Glutamatergic neuron (in vitro differentiated cells): ENCODE results near the gene KRTAP10-8. TPM values are rescaled to one million over a fixed set of nuclear protein-coding genes. Genes with fewer than 3 reads are reported as not detected.

Experiments used
- DNase-seq: peaks from one replicate; pipeline ENCODE4 v3.0.0; 2022
- H3K27ac Mint-ChIP-seq: one replicate; pipeline ENCODE4 v1.8.0; 2020; ENCODE audit warnings: mild to moderate bottlenecking, mixed read lengths, inconsistent platforms; ENCODE audit not compliant: unreplicated experiment
- H3K27me3 Mint-ChIP-seq: one replicate; pipeline ENCODE4 v1.8.0; 2020; ENCODE audit warnings: mild to moderate bottlenecking, moderate library complexity, mixed read lengths, inconsistent platforms; ENCODE audit not compliant: unreplicated experiment
- H3K36me3 Mint-ChIP-seq: one replicate; pipeline ENCODE4 v1.8.0; 2020; ENCODE audit warnings: mild to moderate bottlenecking, mixed read lengths, inconsistent platforms; ENCODE audit not compliant: unreplicated experiment
- H3K4me1 Mint-ChIP-seq: one replicate; pipeline ENCODE4 v1.8.0; 2020; ENCODE audit warnings: mild to moderate bottlenecking, low read depth, mixed read lengths, inconsistent platforms; ENCODE audit not compliant: unreplicated experiment
- H3K4me3 Mint-ChIP-seq: one replicate; pipeline ENCODE4 v1.8.0; 2020; ENCODE audit warnings: mild to moderate bottlenecking, mixed read lengths, inconsistent platforms; ENCODE audit not compliant: unreplicated experiment
- H3K9me3 Mint-ChIP-seq: one replicate; pipeline ENCODE4 v1.8.0; 2020; ENCODE audit warnings: mild to moderate bottlenecking, moderate library complexity, mixed read lengths, inconsistent platforms; ENCODE audit not compliant: unreplicated experiment
- CTCF ChIP-seq: fragments of 200-600 bp; sonication (generic); IDR thresholded peaks from one replicate; pipeline ENCODE4 v1.5.0; 2021; ENCODE audit not compliant: partially characterized antibody, unreplicated experiment
- total RNA-seq: library from RNA; stranded (reverse); fragmentation: NEBNext Ultra II Directional; extraction: Animal tissue kit (Norgen Biotek cat#: 25700); gene quantifications from one replicate; pipeline ENCODE4 v1.2.1, GENCODE V29; 2021; ENCODE audit not compliant: unreplicated experiment

KRTAP10-8 gene
- total RNA-seq, 1 donor from 2014 or later: not detected

- Mint-ChIP-seq H3K4me1 (no peaks in the 10 kb centered on the region), H3K27me3 (peaks cover 7% of the 10 kb centered on the region), H3K27ac (no peak overlapping the region), H3K4me3 (no peak overlapping the region), H3K36me3 (peaks cover 12% of the 10 kb centered on the region), H3K9me3 (peaks cover 12% of the 10 kb centered on the region)
- TF ChIP-seq CTCF: no peak
- no peak for DNase-seq
Measured at GRCh38 chr21:44567481-44568171, 44.3 kb upstream of the KRTAP10-8 start.

DNA sequence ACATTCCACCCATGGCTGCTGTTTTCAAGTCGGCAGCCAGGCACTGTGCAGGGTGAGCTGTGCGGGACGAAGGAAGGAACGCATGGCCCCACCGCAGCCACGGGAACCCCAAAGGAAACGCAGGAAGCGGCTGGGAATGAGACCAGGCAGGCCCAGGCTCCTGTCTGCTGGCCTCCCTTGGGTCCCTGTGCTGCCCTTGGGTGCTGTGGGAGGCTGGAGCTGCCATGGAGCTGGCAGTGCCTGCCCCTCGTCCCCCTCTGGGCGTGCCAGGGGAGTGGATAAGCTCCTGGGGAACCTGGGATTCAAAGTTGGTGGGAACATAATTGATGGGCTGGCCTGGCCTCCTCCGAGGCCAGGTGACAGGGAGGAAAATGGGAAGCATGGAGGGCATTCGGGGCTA lies 43.6 kb upstream of the KRTAP10-8 start:
- Mint-ChIP-seq H3K4me1 (no peaks in the 10 kb centered on the region), H3K4me3 (no peak overlapping the region), H3K27me3 (peaks cover 7% of the 10 kb centered on the region), H3K9me3 (peaks cover 17% of the 10 kb centered on the region), H3K27ac (no peak overlapping the region), H3K36me3 (peaks cover 17% of the 10 kb centered on the region)
- no peak for DNase-seq
- no peak for TF ChIP-seq CTCF

GRCh38 chr21:44568667-44569556 lies 43.0 kb upstream of the KRTAP10-8 start:
- DNase-seq: no peak
- Mint-ChIP-seq H3K4me3 (no peak overlapping the region), H3K9me3 (peaks cover 17% of the 10 kb centered on the region), H3K36me3 (peaks cover 17% of the 10 kb centered on the region), H3K27ac (no peak overlapping the region), H3K27me3 (peaks cover 7% of the 10 kb centered on the region), H3K4me1 (no peaks in the 10 kb centered on the region)
- no peak for TF ChIP-seq CTCF

- no peak overlapping the region for H3K4me3 Mint-ChIP-seq
Measured at GRCh38 chr21:44569861-44570517, 41.9 kb upstream of the KRTAP10-8 start.

More at GRCh38 chr21:44569861-44570517, 41.9 kb upstream of the KRTAP10-8 start:
- DNase-seq: no peak
- peaks cover 17% of the 10 kb centered on the region for H3K36me3 Mint-ChIP-seq
- TF ChIP-seq CTCF: no peak
- no peaks in the 10 kb centered on the region for H3K4me1 Mint-ChIP-seq
- peaks cover 10% of the 10 kb centered on the region for H3K27me3 Mint-ChIP-seq
- H3K9me3 Mint-ChIP-seq: peaks cover 21% of the 10 kb centered on the region
- H3K27ac Mint-ChIP-seq: no peak overlapping the region
